Measurements from ENCODE around the gene PRR29.

Gene PRR29

DNA sequence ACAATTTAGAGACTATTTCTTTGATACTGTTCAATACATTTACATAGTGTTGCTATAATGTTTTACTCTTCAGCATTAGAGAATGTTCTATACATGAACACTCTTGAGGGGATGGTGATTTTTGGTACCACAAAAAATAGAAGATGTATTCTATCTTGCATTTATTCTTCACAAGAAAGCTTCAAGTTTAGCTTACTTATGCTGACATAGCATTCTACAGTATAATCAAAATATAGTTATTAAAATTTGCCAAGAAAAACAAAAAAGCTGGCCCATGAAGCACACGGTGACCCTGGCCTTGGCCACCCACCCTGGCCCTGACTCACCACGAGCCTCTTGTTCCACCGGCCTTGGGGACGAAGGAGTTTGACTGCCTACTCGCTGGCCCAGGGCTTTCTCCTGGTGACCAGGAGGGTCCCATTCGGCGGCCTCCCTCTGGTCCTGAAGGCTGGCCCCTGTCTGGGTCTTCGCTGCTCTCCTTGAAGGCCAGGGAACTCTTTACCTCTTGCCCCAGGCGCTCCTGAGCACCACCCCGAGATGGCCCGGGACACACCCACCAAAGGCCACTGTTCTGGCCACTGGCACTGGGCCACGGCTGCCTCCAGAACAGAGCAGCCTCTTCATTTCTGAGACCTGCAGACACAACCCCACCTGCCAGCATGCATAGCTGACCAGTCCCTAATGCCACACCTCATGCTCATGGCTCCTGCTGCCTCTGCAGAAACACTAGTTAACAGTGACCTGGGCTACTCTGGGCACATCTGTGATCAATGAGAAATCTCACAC is 44.7 kb downstream of the PRR29 start:
- DNase-seq (ENCODE audit: low spot score): no peak

DNA sequence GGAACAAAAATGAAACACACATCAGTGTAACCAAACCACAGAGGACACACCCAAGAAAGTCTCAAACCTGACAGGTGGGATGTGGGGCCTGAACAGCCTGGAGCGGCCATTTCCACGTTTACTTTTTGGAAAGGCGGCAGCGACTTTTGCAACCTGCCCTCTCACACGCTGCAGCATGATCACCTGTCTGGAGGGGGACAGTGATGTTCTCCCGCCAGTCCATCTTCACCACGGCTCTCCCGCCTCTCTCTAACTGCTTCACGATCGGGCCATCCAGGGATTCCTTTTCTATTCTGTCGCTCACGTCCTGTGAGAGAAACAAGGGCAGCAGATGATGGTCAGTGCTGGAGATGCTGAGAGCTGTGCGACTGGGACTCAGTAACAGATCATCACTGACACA is 47.0 kb downstream of the PRR29 start:
- DNase-seq (ENCODE audit: low spot score): no peak

DNA sequence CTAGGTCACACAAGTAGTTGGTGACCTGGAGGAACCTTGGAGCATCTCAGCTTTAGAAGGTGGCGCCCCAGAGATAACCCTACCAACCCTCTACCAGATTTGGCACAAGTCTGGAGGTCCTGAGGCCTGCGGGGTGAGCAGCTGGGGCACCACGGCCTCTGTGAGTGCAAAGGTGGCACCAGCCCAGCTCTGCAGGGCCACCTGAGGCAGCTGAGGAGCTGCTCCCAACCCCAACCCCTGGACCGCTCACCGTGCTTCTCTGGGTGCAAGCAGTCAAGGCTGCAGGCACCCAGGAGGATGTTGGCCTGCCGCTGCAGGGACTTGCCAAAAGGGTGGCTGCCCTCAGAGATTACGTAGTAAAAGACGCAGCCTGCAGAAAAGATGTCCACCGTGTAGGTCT is 50.7 kb downstream of the PRR29 start:
- DNase-seq (ENCODE audit: low spot score): no peak

DNA sequence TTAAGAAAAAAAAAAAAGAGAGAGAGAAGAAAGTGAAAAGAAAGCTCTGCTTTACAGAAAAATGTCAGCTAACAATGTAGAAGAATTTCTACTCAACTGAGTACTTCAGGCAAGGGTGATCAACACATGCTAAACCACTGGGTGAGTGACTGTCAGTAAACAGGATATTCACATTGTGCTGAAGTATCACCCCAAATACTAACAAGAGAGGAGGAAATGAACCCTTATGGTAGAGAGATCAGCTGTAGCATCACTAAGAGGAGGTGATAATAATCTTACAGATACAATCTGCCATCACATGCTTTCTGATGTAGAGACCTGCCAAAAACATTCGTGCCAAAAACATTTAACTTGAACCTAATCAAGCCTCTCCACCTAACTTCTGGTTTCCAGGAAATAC is 53.0 kb downstream of the PRR29 start:
- DNase-seq (ENCODE audit: low spot score): no peak

DNA sequence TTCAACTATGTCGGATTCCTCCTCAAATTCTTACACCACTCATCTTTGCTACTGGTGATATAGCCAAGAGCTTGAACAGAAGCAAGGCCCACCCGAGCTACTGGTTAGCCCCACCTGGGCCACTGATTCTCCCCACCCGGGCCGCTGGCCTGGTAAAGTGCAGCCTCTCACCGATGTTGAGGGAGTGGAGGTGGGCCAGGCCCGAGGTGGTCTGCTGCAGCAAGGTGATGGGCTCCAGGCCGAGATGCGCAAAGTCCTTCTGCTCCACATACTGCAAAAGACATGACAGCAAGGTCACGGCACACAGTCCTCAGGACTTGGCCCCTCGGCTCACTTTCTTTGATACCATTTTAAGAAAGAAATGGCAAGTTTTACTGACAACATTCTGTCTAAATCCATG is 55.0 kb downstream of the PRR29 start:
- DNase-seq (ENCODE audit: low spot score): no peak

Measured in HuH-7 (cell line).